Liver (tissue), 9 donors: ENCODE data around the gene CARD14. TPM values are rescaled to one million over a fixed set of nuclear protein-coding genes. Genes with fewer than 3 reads are reported as not detected.

Source experiments
- DNase-seq: peaks from one replicate; pipeline ENCODE4 v3.0.0-alpha.2; 2017; ENCODE audit warnings: low spot score
- H3K27ac ChIP-seq, 2 donors: one replicate each; pipeline ENCODE4 v1.7.0; 2013; ENCODE audit warnings: inconsistent platforms in 2 of 2, low read length in 2 of 2, control low read depth in 1 of 2, low read depth in 1 of 2, mild to moderate bottlenecking in 1 of 2
- H3K27me3 ChIP-seq, 4 donors: one replicate each; pipeline versions ENCODE4 v1.6.1 to v1.7.0; 2013; ENCODE audit warnings: low read length in 3 of 4, inconsistent platforms in 1 of 4, mild to moderate bottlenecking in 1 of 4, moderate library complexity in 1 of 4; ENCODE audit not compliant: control insufficient read depth in 4 of 4, insufficient read depth in 4 of 4
- H3K36me3 ChIP-seq, 4 donors: one replicate each; pipeline versions ENCODE4 v1.6.1 to v1.7.0; 2013; ENCODE audit warnings: low read length in 3 of 4, mild to moderate bottlenecking in 3 of 4, low read depth in 1 of 4, moderate library complexity in 1 of 4; ENCODE audit not compliant: control insufficient read depth in 4 of 4, insufficient read depth in 3 of 4
- H3K4me1 ChIP-seq, 4 donors: one replicate each; pipeline versions ENCODE4 v1.6.1 to v1.7.0; 2013; ENCODE audit warnings: low read length in 3 of 4, mild to moderate bottlenecking in 3 of 4, moderate library complexity in 1 of 4; ENCODE audit not compliant: control insufficient read depth in 4 of 4, insufficient read depth in 4 of 4
- H3K4me3 ChIP-seq, 3 donors: one replicate each; pipeline versions ENCODE4 v1.6.1 to v1.7.0; 2013; ENCODE audit warnings: low read length in 3 of 3, control low read depth in 1 of 3, low read depth in 1 of 3, mild to moderate bottlenecking in 1 of 3
- H3K9ac ChIP-seq, 2 donors: one replicate each; pipeline ENCODE4 v1.7.0; 2013; ENCODE audit warnings: low read length in 2 of 2, mild to moderate bottlenecking in 2 of 2, moderate library complexity in 2 of 2, control low read depth in 1 of 2, low read depth in 1 of 2
- H3K9me3 ChIP-seq, 4 donors: one replicate each; pipeline versions ENCODE4 v1.6.1 to v1.7.0; 2013; ENCODE audit warnings: low read length in 3 of 4; ENCODE audit not compliant: control insufficient read depth in 4 of 4
- FOXA1 ChIP-seq: IDR thresholded peaks from 2 replicates; pipeline ENCODE4 v1.6.1; 2016; ENCODE audit warnings: antibody characterized with exemption
- FOXA2 ChIP-seq: IDR thresholded peaks from 2 replicates; pipeline ENCODE4 v1.6.1; 2016; ENCODE audit warnings: antibody characterized with exemption
- JUND ChIP-seq, 2 donors: IDR thresholded peaks; 2 replicates each; pipeline ENCODE4 v1.6.1; 2016; ENCODE audit warnings: antibody characterized with exemption in 2 of 2
- NR2F2 ChIP-seq: IDR thresholded peaks from 2 replicates; pipeline ENCODE4 v1.6.1; 2016; ENCODE audit warnings: antibody characterized with exemption
- SP1 ChIP-seq: IDR thresholded peaks from 2 replicates; pipeline ENCODE4 v1.6.1; 2018; ENCODE audit warnings: antibody characterized with exemption, mild to moderate bottlenecking
- TAF1 ChIP-seq: conservative IDR thresholded peaks from 2 replicates; pipeline ENCODE4 v1.6.1; 2016; ENCODE audit warnings: antibody characterized with exemption, mild to moderate bottlenecking
- YY1 ChIP-seq: IDR thresholded peaks from 2 replicates; pipeline ENCODE4 v1.6.1; 2016; ENCODE audit warnings: antibody characterized with exemption, mild to moderate bottlenecking
- WGBS: extraction: QIAGEN DNeasy Blood & Tissue Kit; methylation state at CpG from one replicate; pipeline ENCODE4 v1.1.7; 2013; 5-methylcytosine and 5-hydroxymethylcytosine counted together
- polyA plus RNA-seq, 2 donors: library from polyadenylated mRNA; stranded (reverse) in 1 of 2; unstranded in 1 of 2; fragments of 200-250 nt in 1 of 2; fragments of >200 nt in 1 of 2; fragmentation: Nextera tagmentation in 1 of 2; extraction: Ambion mirVana in 1 of 2; gene quantifications; one replicate each; pipeline versions ENCODE4 v1.2.1 to v1.2.3, GENCODE V29; 2013 to 2015
- total RNA-seq, 2 donors: library from RNA; depleted of rRNA; stranded (reverse); fragments of >200 nt; gene quantifications; one replicate each; pipeline ENCODE4 v1.2.3, GENCODE V29; 2014
- TF ChIP-seq, protein P1 (sequence below): IDR thresholded peaks from 2 replicates; pipeline ENCODE4 v1.6.1; 2016; ENCODE audit warnings: antibody characterized with exemption, mild to moderate bottlenecking
- TF ChIP-seq, protein P2 (sequence below): IDR thresholded peaks from 2 replicates; pipeline ENCODE4 v1.6.1; 2016; ENCODE audit warnings: antibody characterized with exemption
- TF ChIP-seq, protein P3 (sequence below): fragments of 150-350 bp; IDR thresholded peaks from 2 replicates; pipeline ENCODE4 v1.5.1; 2017; ENCODE audit warnings: improper control_type of control experiment, low read depth, low read length; ENCODE audit not compliant: missing input control
- TF ChIP-seq, protein P4 (sequence below): IDR thresholded peaks from 2 replicates; pipeline ENCODE4 v1.6.1; 2016; ENCODE audit warnings: antibody characterized with exemption
- TF ChIP-seq, protein P5 (sequence below): IDR thresholded peaks from 2 replicates; pipeline ENCODE4 v1.6.1; 2016; ENCODE audit warnings: antibody characterized with exemption
- donor health status: healthy.
- donor health status: healthy.
- donor health status: healthy.
- donor health status: healthy.
- donor health status: healthy.

CARD14 gene
- total and polyA plus RNA-seq, 4 donors, result 0.07 to 0.70 (median 0.29) TPM

DNA sequence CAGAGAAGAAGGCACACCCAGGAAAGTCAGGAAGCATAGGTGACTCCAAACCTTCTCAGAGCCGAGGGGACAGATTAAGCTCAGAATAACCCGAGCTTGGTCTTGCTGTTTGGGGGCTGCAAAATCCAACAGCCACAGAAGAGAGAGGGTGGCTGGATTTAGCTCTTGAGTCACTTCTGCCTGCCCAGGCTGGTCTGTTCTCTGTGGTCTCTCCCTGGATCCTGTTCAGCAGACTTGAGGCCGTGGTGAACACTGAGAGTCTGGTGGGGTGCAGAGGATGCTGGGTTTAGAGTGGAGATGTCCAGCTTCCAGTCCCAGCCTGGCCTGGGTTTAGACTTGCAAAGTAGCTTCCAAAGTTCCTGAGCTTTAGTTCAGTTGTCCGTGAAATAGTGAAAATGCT is 59.2 kb downstream of the CARD14 start (continued):
- TF ChIP-seq, protein P1, sequence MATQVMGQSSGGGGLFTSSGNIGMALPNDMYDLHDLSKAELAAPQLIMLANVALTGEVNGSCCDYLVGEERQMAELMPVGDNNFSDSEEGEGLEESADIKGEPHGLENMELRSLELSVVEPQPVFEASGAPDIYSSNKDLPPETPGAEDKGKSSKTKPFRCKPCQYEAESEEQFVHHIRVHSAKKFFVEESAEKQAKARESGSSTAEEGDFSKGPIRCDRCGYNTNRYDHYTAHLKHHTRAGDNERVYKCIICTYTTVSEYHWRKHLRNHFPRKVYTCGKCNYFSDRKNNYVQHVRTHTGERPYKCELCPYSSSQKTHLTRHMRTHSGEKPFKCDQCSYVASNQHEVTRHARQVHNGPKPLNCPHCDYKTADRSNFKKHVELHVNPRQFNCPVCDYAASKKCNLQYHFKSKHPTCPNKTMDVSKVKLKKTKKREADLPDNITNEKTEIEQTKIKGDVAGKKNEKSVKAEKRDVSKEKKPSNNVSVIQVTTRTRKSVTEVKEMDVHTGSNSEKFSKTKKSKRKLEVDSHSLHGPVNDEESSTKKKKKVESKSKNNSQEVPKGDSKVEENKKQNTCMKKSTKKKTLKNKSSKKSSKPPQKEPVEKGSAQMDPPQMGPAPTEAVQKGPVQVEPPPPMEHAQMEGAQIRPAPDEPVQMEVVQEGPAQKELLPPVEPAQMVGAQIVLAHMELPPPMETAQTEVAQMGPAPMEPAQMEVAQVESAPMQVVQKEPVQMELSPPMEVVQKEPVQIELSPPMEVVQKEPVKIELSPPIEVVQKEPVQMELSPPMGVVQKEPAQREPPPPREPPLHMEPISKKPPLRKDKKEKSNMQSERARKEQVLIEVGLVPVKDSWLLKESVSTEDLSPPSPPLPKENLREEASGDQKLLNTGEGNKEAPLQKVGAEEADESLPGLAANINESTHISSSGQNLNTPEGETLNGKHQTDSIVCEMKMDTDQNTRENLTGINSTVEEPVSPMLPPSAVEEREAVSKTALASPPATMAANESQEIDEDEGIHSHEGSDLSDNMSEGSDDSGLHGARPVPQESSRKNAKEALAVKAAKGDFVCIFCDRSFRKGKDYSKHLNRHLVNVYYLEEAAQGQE, result no peak
- TF ChIP-seq, protein P2, sequence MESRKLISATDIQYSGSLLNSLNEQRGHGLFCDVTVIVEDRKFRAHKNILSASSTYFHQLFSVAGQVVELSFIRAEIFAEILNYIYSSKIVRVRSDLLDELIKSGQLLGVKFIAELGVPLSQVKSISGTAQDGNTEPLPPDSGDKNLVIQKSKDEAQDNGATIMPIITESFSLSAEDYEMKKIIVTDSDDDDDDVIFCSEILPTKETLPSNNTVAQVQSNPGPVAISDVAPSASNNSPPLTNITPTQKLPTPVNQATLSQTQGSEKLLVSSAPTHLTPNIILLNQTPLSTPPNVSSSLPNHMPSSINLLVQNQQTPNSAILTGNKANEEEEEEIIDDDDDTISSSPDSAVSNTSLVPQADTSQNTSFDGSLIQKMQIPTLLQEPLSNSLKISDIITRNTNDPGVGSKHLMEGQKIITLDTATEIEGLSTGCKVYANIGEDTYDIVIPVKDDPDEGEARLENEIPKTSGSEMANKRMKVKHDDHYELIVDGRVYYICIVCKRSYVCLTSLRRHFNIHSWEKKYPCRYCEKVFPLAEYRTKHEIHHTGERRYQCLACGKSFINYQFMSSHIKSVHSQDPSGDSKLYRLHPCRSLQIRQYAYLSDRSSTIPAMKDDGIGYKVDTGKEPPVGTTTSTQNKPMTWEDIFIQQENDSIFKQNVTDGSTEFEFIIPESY, result no peak
- TF ChIP-seq FOXA1, result no peak

DNA sequence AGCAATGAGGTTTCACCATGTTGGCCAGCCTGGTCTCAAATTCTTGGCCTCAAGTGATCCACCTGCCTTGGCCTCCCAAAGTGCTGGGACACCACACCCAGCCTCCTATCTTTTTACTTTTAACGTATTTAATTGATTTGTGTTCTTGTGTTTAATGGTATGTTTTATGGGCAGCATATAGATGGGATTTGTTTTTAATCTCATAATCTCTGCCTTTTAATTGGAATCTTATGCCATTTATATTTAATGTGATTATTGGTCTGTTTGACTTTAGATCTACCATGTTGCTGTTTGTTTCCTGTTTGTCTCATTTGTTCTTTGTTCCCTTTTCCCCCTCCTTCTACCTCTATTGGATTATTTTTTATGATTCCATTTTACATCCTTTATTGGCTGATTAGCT is 62.6 kb downstream of the CARD14 start:
- H3K36me3 ChIP-seq, result peaks cover 5 to 21% (median 8%) of the 10 kb centered on the region in 4 donors
- H3K9ac ChIP-seq, result no peak overlapping the region
- no peaks in the 10 kb centered on the region for H3K27me3 ChIP-seq
- DNase-seq, result no peak
- H3K9me3 ChIP-seq, result peaks cover 0 to 7% (median 2%) of the 10 kb centered on the region in 4 donors
- WGBS, result 97% methylated on average over 1 of the region's 1 CpG
- no peak overlapping the region for H3K27ac ChIP-seq
- no peak overlapping the region for H3K4me3 ChIP-seq
- no peak for TF ChIP-seq NR2F2
- TF ChIP-seq SP1, result no peak
- TF ChIP-seq, protein P3, sequence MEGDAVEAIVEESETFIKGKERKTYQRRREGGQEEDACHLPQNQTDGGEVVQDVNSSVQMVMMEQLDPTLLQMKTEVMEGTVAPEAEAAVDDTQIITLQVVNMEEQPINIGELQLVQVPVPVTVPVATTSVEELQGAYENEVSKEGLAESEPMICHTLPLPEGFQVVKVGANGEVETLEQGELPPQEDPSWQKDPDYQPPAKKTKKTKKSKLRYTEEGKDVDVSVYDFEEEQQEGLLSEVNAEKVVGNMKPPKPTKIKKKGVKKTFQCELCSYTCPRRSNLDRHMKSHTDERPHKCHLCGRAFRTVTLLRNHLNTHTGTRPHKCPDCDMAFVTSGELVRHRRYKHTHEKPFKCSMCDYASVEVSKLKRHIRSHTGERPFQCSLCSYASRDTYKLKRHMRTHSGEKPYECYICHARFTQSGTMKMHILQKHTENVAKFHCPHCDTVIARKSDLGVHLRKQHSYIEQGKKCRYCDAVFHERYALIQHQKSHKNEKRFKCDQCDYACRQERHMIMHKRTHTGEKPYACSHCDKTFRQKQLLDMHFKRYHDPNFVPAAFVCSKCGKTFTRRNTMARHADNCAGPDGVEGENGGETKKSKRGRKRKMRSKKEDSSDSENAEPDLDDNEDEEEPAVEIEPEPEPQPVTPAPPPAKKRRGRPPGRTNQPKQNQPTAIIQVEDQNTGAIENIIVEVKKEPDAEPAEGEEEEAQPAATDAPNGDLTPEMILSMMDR, result no peak
- TF ChIP-seq, protein P4, sequence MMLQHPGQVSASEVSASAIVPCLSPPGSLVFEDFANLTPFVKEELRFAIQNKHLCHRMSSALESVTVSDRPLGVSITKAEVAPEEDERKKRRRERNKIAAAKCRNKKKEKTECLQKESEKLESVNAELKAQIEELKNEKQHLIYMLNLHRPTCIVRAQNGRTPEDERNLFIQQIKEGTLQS, result no peak
- no peaks in the 10 kb centered on the region for H3K4me1 ChIP-seq

DNA sequence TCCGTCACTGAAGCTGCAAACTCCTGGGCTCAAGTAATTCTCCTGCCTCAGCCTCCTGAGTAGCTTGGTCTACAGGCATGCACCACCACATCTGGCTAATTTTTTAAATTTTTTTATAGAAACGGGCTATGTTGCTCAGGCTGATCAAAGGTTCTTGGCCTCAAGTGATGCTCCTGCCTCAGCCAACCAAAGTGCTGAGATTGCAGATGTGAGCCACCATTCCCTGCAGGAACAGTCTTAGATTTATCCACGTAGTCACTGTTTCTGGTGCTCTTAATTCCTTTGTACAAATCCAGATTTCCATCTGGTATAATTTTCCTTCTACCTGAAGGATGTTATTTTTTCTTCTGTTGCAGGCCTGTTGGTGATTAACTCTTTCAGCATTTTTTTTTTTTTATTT is 63.4 kb downstream of the CARD14 start:
- DNase-seq, result no peak
- WGBS, result 93% methylated on average over 3 of the region's 3 CpGs
- no peak for TF ChIP-seq FOXA2
- TF ChIP-seq TAF1, result no peak
- no peak for TF ChIP-seq NR2F2
- TF ChIP-seq, protein P1, result no peak
- TF ChIP-seq, protein P4, result no peak
- TF ChIP-seq, protein P3, result no peak
- TF ChIP-seq, protein P2, result no peak
- no peak for TF ChIP-seq JUND (IDR thresholded peaks at IDR 0.05)
- TF ChIP-seq SP1, result no peak
- TF ChIP-seq, protein P5, sequence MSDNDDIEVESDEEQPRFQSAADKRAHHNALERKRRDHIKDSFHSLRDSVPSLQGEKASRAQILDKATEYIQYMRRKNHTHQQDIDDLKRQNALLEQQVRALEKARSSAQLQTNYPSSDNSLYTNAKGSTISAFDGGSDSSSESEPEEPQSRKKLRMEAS, result no peak
- no peak for TF ChIP-seq YY1

More for the DNA sequence above, 63.4 kb downstream of the CARD14 start:
- H3K4me1 ChIP-seq, result no peaks in the 10 kb centered on the region
- no peak overlapping the region for H3K4me3 ChIP-seq
- H3K36me3 ChIP-seq, result peaks cover 3 to 26% (median 12%) of the 10 kb centered on the region in 4 donors
- no peak overlapping the region for H3K27ac ChIP-seq
- H3K9ac ChIP-seq, result no peak overlapping the region
- H3K27me3 ChIP-seq, result no peaks in the 10 kb centered on the region
- peaks cover 0 to 7% (median 2%) of the 10 kb centered on the region in 4 donors for H3K9me3 ChIP-seq
